Activated CD8-positive, alpha-beta memory T cell treated with anti-CD3 and anti-CD28 coated beads for 1 hour (primary cell): Measurements from ENCODE around the gene SLC25A21.

Source experiments
- DNase-seq, 2 donors: peaks; one replicate each; pipeline ENCODE4 v3.0.0-alpha.2; 2020; ENCODE audit warnings: low read depth in 1 of 2; ENCODE audit errors: extremely low read depth in 1 of 2

Gene SLC25A21

GRCh38 chr14:37048666-37049071 lies 123.7 kb downstream of the SLC25A21 start:
- no peak for DNase-seq

GRCh38 chr14:37047996-37048395 lies 124.4 kb downstream of the SLC25A21 start:
- DNase-seq, result no peak

GRCh38 chr14:37047226-37047625 lies 125.2 kb downstream of the SLC25A21 start:
- no peak for DNase-seq

- DNase-seq, result no peak
These were observed 125.6 kb downstream of the SLC25A21 start for GRCh38 chr14:37046815-37047214.

- DNase-seq, result no peak
These were observed 126.9 kb downstream of the SLC25A21 start for GRCh38 chr14:37045340-37046061.

- DNase-seq, result no peak
These were observed 134.6 kb downstream of the SLC25A21 start for GRCh38 chr14:37037636-37038387.

- DNase-seq, result no peak
These were observed 135.6 kb downstream of the SLC25A21 start for GRCh38 chr14:37036669-37037341.

- no peak for DNase-seq
These were observed 137.0 kb downstream of the SLC25A21 start for GRCh38 chr14:37035401-37035800.

- DNase-seq, result no peak
These were observed 137.8 kb downstream of the SLC25A21 start for GRCh38 chr14:37034410-37035285.

GRCh38 chr14:37032863-37033262 lies 139.5 kb downstream of the SLC25A21 start:
- DNase-seq, result no peak

GRCh38 chr14:37027188-37027824 lies 145.1 kb downstream of the SLC25A21 start:
- DNase-seq, result no peak

GRCh38 chr14:37023875-37024565 lies 148.4 kb downstream of the SLC25A21 start:
- no peak for DNase-seq

- no peak for DNase-seq
These were observed 151.0 kb downstream of the SLC25A21 start for GRCh38 chr14:37021390-37021789.

GRCh38 chr14:37019488-37019887 lies 152.9 kb downstream of the SLC25A21 start:
- DNase-seq, result no peak

- DNase-seq, result no peak
These were observed 153.7 kb downstream of the SLC25A21 start for GRCh38 chr14:37018571-37019240.

- no peak for DNase-seq
These were observed 159.3 kb downstream of the SLC25A21 start for GRCh38 chr14:37013078-37013477.

- DNase-seq, result no peak
These were observed 173.7 kb downstream of the SLC25A21 start for GRCh38 chr14:36998686-36999085.

- DNase-seq, result no peak
These were observed 174.6 kb downstream of the SLC25A21 start for GRCh38 chr14:36997843-36998242.
